Endothelial cell of umbilical vein (primary cell): Measurements from ENCODE around the gene IPPK. TPM values are rescaled to one million over a fixed set of nuclear protein-coding genes. Genes with fewer than 3 reads are reported as not detected.

Source experiments
- BruUV-seq: library from RNA; stranded (reverse); fragments of 400-500 nt; replicated peaks from 2 replicates; lab custom pipeline; 2021; lab: Mats Ljungman, UMichigan
- CTCF ChIA-PET: fragments of 300-600, 350-600 bp; sonication (Branson Sonifier 250); formaldehyde crosslinking; loops from one replicate; lab custom pipeline; 2021; ENCODE audit warnings: antibody characterized with exemption, inconsistent platforms; lab: Charles Lee
- POLR2A ChIA-PET: fragments of 300-600, 350-600 bp; sonication (Branson Sonifier 250); formaldehyde crosslinking; loops from one replicate; lab custom pipeline; 2021; ENCODE audit warnings: antibody characterized with exemption, inconsistent platforms; lab: Charles Lee
- DNase-seq: peaks from one replicate; pipeline ENCODE4 v3.0.0-alpha.2; 2011; ENCODE audit warnings: low read depth, low spot score
- FAIRE-seq: peaks from 2 replicates; lab custom pipeline; 2011; peaks lifted over from hg19 to GRCh38; lab: Jason Lieb, UNC
- H2AFZ ChIP-seq: 2 replicates; pipeline ENCODE4 v1.6.0; 2012; ENCODE audit warnings: low read depth, low read length, control low read depth, inconsistent platforms
- H3K27ac ChIP-seq: 2 replicates; pipeline ENCODE4 v1.5.1; 2011; ENCODE audit warnings: low read depth, mild to moderate bottlenecking, control low read depth, low read length, moderate library complexity; ENCODE audit not compliant: insufficient read depth
- H3K27me3 ChIP-seq, 2 experiments: 2 replicates each; pipeline versions ENCODE4 v1.6.0 to v1.6.1; 2011; ENCODE audit warnings: low read length in 2 of 2, mixed read lengths in 1 of 2; ENCODE audit not compliant: control insufficient read depth in 2 of 2, insufficient read depth in 2 of 2
- H3K36me3 ChIP-seq, 2 experiments: 2 replicates in 1 of 2; 3 replicates in 1 of 2; pipeline ENCODE4 v1.5.1; 2011; ENCODE audit warnings: low read length in 2 of 2, mild to moderate bottlenecking in 1 of 2, moderate library complexity in 1 of 2; ENCODE audit not compliant: control insufficient read depth in 2 of 2, insufficient read depth in 2 of 2; ENCODE audit errors: extremely low read depth in 1 of 2
- H3K4me1 ChIP-seq: 3 replicates; pipeline ENCODE4 v1.5.1; 2011; ENCODE audit warnings: mild to moderate bottlenecking, low read length; ENCODE audit not compliant: control insufficient read depth, insufficient read depth; ENCODE audit errors: extremely low read depth
- H3K4me2 ChIP-seq: 2 replicates; pipeline ENCODE4 v1.6.1; 2011; ENCODE audit warnings: low read length, control low read depth, mixed read lengths; ENCODE audit not compliant: insufficient read depth
- H3K4me3 ChIP-seq, 3 experiments: fragments of 200-600 bp in 1 of 3; sonication (generic), shearing (Covaris generic) in 1 of 3; replicated peaks in 1 of 3; 2 replicates each; pipeline ENCODE4 v1.5.1; 2011 to 2016; ENCODE audit warnings: control low read depth in 3 of 3, low read length in 3 of 3, mild to moderate bottlenecking in 2 of 3, inconsistent platforms in 1 of 3, low read depth in 1 of 3, moderate library complexity in 1 of 3; ENCODE audit not compliant: insufficient read depth in 1 of 3
- H3K79me2 ChIP-seq: 2 replicates; pipeline ENCODE4 v1.6.0; 2012; ENCODE audit warnings: low read length, inconsistent platforms; ENCODE audit not compliant: control insufficient read depth, insufficient read depth
- H3K9ac ChIP-seq: replicated peaks from 2 replicates; pipeline ENCODE3; 2011; ENCODE audit warnings: low read length, control low read depth; ENCODE audit not compliant: insufficient read depth; ENCODE audit errors: extremely low read depth
- H3K9me1 ChIP-seq: replicated peaks from 3 replicates; pipeline ENCODE4 v1.6.0; 2011; ENCODE audit warnings: mild to moderate bottlenecking, low read length; ENCODE audit not compliant: control insufficient read depth, insufficient read depth; ENCODE audit errors: extremely low read depth
- H3K9me3 ChIP-seq: replicated peaks from 2 replicates; pipeline ENCODE4 v1.5.1; 2012; ENCODE audit warnings: low read length, inconsistent platforms; ENCODE audit not compliant: control insufficient read depth, insufficient read depth
- H4K20me1 ChIP-seq: replicated peaks from 2 replicates; pipeline ENCODE3; 2011; ENCODE audit warnings: mild to moderate bottlenecking, low read length; ENCODE audit not compliant: control insufficient read depth, insufficient read depth; ENCODE audit errors: extremely low read depth
- EZH2 ChIP-seq: IDR thresholded peaks from 2 replicates; pipeline ENCODE4 v1.6.1; 2012; ENCODE audit warnings: borderline replicate concordance, low read depth, mild to moderate bottlenecking, moderate library complexity, low read length, inconsistent platforms; ENCODE audit not compliant: severe bottlenecking
- FOS ChIP-seq: IDR thresholded peaks from 2 replicates; pipeline ENCODE4 v1.6.1; 2011; ENCODE audit warnings: mild to moderate bottlenecking, low read length, moderate library complexity, borderline replicate concordance; ENCODE audit not compliant: insufficient read depth
- GATA2 ChIP-seq: IDR thresholded peaks from 2 replicates; pipeline ENCODE4 v1.7.0; 2011; ENCODE audit warnings: low read depth, mild to moderate bottlenecking, moderate library complexity, mixed read lengths, low read length; ENCODE audit not compliant: insufficient read length, insufficient read depth
- JUN ChIP-seq: IDR thresholded peaks from 2 replicates; pipeline ENCODE4 v1.6.1; 2011; ENCODE audit warnings: borderline replicate concordance, low read depth; ENCODE audit not compliant: insufficient read length, insufficient read depth
- MYC ChIP-seq: IDR thresholded peaks from one replicate; pipeline ENCODE4 v1.6.1; 2011; ENCODE audit warnings: mild to moderate bottlenecking, low read depth, low read length
- POLR2A ChIP-seq: IDR thresholded peaks from 2 replicates; pipeline ENCODE4 v1.6.1; 2012; ENCODE audit warnings: low read depth, mild to moderate bottlenecking, control low read depth, low read length
- POLR2AphosphoS5 ChIP-seq: IDR thresholded peaks from 2 replicates; pipeline ENCODE4 v1.6.1; 2012; ENCODE audit warnings: low read depth, mild to moderate bottlenecking, control low read depth, low read length, moderate library complexity; ENCODE audit not compliant: insufficient read depth
- dilution Hi-C: fragments of 300-500 bp; cut with MboI; formaldehyde crosslinking; loops from one replicate; pipeline ENCODE4 v1.15.0; 2019; ENCODE audit warnings: low sequenced_read_pairs; ENCODE audit not compliant: extremely low pct_ligation_motif_present
- intact Hi-C: fragments of 100-400 bp; cut with micrococcal nuclease; formaldehyde crosslinking; loops from one replicate; pipeline ENCODE4 v1.10.0; 2022
- polyA plus RNA-seq, 4 experiments: library from polyadenylated mRNA; depleted of rRNA in 3 of 4; stranded (reverse) in 3 of 4; unstranded in 1 of 4; fragments of >200 nt; gene quantifications; 2 replicates each; pipeline versions ENCODE4 v1.2.1 to v1.2.3, GENCODE V29; 2011 to 2012; ENCODE audit warnings: missing spikeins in 1 of 4
- total RNA-seq: library from RNA; stranded (reverse); gene quantifications from 2 replicates; pipeline ENCODE4 v1.2.3, GENCODE V29; 2021
- TF ChIP-seq, protein P1 (sequence below): IDR thresholded peaks from 2 replicates; pipeline ENCODE4 v1.6.1; 2011; ENCODE audit not compliant: insufficient read depth, insufficient read length
- TF ChIP-seq, protein P2 (sequence below), 2 donors: IDR thresholded peaks; 1 replicate in 1 of 2; 2 replicates in 1 of 2; pipeline ENCODE4 v1.5.1; 2011; ENCODE audit warnings: low read length in 2 of 2, mild to moderate bottlenecking in 2 of 2, moderate library complexity in 2 of 2, control low read depth in 1 of 2, inconsistent platforms in 1 of 2, low read depth in 1 of 2; ENCODE audit not compliant: insufficient read depth in 1 of 2; ENCODE audit errors: extremely low read depth in 1 of 2

IPPK gene
- total and polyA plus RNA-seq, 2 donors (not counting 3 experiments of a cell fraction or from before 2014, with no cell fraction given), result 14.0 to 28.0 TPM

DNA sequence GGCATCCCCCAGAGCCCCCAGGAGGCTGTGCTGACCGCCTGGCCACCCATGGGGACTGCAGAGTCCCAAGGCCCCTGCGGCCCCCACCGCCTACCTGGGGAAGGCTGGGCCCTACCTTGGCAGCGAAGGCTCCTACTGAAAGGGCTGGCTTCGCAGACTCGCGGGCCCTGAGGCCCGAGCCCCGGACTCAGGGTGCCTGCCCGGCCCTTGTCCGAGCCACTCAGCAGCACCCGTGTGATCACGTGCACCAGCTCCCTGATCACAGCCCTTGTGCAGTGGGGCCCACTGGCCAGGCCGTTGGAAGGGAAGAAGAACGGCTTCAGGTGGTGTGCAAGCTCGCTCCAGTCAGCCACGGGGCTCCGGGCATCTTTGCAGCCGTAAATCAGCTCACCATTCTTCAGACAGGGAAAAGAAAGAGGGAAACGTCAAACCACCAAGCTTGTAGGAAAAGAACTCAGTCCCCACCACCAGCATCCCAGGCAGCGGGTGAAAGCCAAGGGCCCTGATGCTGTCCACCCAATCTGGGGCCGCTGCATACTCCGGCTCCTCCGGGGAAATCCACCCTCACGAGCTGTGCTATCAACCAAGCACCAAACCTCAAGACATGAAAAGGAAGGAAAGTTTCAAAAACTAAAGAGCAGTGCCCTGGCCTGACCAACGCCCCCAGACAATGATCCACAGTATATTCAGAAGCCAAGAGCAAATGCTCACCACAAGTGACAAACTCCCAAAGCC lies 31.9 kb downstream of the IPPK start:
- Histone ChIP-seq H3K4me2 (no peak overlapping the region), H4K20me1 (no peaks in the 10 kb centered on the region), H3K9ac (no peak overlapping the region), H3K79me2 (no peaks in the 10 kb centered on the region), H3K36me3 (peaks cover 8 to 46% of the 10 kb centered on the region in 2 experiments), H2AFZ (no peak overlapping the region), H3K4me1 (no peaks in the 10 kb centered on the region), H3K9me1 (no peaks in the 10 kb centered on the region), H3K27me3 (no peaks in the 10 kb centered on the region), H3K4me3 (no peak overlapping the region), H3K27ac (no peak overlapping the region), H3K9me3 (no peaks in the 10 kb centered on the region)
- DNase-seq (no peak), FAIRE-seq (no peak)
- ChIA-PET CTCF (no interaction called here), POLR2A (no interaction called here)
- no TSS peak for BruUV-seq
- dilution Hi-C loops, result no loop called here
- intact Hi-C loops, result loop anchor here (10.0 kb wide), 1 partner anchor 383 kb away; no protein-coding TSS in a partner anchor
- TF ChIP-seq MYC (no peak), GATA2 (no peak), EZH2 (no peak), POLR2A (no peak), JUN (no peak), FOS (no peak), POLR2AphosphoS5 (no peak)
- TF ChIP-seq, protein P1, sequence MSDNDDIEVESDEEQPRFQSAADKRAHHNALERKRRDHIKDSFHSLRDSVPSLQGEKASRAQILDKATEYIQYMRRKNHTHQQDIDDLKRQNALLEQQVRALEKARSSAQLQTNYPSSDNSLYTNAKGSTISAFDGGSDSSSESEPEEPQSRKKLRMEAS, result no peak
- TF ChIP-seq, protein P2, sequence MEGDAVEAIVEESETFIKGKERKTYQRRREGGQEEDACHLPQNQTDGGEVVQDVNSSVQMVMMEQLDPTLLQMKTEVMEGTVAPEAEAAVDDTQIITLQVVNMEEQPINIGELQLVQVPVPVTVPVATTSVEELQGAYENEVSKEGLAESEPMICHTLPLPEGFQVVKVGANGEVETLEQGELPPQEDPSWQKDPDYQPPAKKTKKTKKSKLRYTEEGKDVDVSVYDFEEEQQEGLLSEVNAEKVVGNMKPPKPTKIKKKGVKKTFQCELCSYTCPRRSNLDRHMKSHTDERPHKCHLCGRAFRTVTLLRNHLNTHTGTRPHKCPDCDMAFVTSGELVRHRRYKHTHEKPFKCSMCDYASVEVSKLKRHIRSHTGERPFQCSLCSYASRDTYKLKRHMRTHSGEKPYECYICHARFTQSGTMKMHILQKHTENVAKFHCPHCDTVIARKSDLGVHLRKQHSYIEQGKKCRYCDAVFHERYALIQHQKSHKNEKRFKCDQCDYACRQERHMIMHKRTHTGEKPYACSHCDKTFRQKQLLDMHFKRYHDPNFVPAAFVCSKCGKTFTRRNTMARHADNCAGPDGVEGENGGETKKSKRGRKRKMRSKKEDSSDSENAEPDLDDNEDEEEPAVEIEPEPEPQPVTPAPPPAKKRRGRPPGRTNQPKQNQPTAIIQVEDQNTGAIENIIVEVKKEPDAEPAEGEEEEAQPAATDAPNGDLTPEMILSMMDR (IDR thresholded peaks at IDR 0.05; ENCODE audit: extremely low read depth in 1 of 2, insufficient read depth in 1 of 2, low read depth in 1 of 2, low read length in 2 of 2), result no peak
